Activated T-helper 17 cell treated with anti-CD3 and anti-CD28 coated beads, Interleukin-2, amount 50 U/mL, for 72 hours (primary cell): ENCODE results near the gene FAM217B. TPM values are rescaled to one million over a fixed set of nuclear protein-coding genes. Genes with fewer than 3 reads are reported as not detected.

Experiments
- ATAC-seq: fragments of 150-1000 bp; cut with Tn5 transposase; replicated peaks from 2 replicates; pipeline ENCODE4 v1.10.0; 2021; ENCODE audit warnings: mild to moderate bottlenecking, moderate library complexity
- H3K27ac Mint-ChIP-seq: one replicate; pipeline ENCODE4 v1.8.0; 2022; ENCODE audit warnings: mixed read lengths
- H3K27me3 Mint-ChIP-seq: one replicate; pipeline ENCODE4 v1.8.0; 2022; ENCODE audit warnings: mixed read lengths
- H3K36me3 Mint-ChIP-seq: one replicate; pipeline ENCODE4 v1.8.0; 2022; ENCODE audit warnings: low read depth, mild to moderate bottlenecking, mixed read lengths
- H3K4me1 Mint-ChIP-seq: one replicate; pipeline ENCODE4 v1.8.0; 2022; ENCODE audit warnings: mixed read lengths
- H3K4me3 Mint-ChIP-seq: one replicate; pipeline ENCODE4 v1.8.0; 2022; ENCODE audit warnings: mild to moderate bottlenecking, mixed read lengths
- H3K9me3 Mint-ChIP-seq: one replicate; pipeline ENCODE4 v1.8.0; 2022; ENCODE audit warnings: mixed read lengths
- total RNA-seq, 2 donors: library from RNA; stranded (reverse); gene quantifications; one replicate each; pipeline ENCODE4 v1.2.3, GENCODE V29; 2022

The FAM217B gene
- total RNA-seq, 2 donors from 2014 or later, result 16.6 to 20.9 TPM

DNA sequence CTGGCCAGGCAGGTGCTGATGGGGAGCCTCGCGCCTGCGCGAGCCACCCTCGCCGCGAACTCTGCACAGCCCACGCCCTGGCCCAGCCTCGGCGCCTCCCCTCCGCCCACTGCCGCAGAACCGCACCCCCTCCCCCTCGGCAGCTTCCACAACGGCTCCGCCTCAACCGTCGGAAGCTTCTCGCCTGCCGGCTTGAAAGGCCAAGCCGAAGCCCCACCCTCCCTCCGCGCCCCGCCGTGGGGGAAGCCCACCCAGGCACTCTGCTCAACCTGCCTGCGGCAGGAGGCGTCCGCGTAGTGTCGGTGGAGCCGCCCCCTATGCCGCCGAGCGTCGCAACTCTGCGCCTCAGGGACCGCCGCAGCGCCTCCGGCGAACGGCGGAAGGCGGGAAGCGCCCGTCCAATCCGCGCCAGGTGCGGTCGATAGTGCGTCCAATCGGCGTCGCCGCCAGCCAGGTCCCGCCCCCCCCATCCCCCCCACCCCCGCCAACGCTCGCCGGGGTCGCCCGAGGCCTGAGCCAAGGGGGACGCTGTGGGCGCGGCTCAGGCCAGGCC is 6.8 kb upstream of the FAM217B start, which contains the start of gene SYCP2:
SYCP2 (minus strand) TSS at position 342 of the 553 bp plus-strand sequence. CDS start 11,224 bp downstream, outside the sequence.
- peak within 1 kb of the TSS; percentile 73 for H3K4me3 Mint-ChIP-seq
- no peaks in the 10 kb centered on the region for H3K27me3 Mint-ChIP-seq
- ATAC-seq, result peak; percentile 70
- no peaks in the 10 kb centered on the region for H3K36me3 Mint-ChIP-seq
- H3K4me1 Mint-ChIP-seq, result peaks cover 6% of the 10 kb centered on the region
- H3K9me3 Mint-ChIP-seq, result no peaks in the 10 kb centered on the region
- peak within 1 kb of the TSS; percentile 61 for H3K27ac Mint-ChIP-seq

DNA sequence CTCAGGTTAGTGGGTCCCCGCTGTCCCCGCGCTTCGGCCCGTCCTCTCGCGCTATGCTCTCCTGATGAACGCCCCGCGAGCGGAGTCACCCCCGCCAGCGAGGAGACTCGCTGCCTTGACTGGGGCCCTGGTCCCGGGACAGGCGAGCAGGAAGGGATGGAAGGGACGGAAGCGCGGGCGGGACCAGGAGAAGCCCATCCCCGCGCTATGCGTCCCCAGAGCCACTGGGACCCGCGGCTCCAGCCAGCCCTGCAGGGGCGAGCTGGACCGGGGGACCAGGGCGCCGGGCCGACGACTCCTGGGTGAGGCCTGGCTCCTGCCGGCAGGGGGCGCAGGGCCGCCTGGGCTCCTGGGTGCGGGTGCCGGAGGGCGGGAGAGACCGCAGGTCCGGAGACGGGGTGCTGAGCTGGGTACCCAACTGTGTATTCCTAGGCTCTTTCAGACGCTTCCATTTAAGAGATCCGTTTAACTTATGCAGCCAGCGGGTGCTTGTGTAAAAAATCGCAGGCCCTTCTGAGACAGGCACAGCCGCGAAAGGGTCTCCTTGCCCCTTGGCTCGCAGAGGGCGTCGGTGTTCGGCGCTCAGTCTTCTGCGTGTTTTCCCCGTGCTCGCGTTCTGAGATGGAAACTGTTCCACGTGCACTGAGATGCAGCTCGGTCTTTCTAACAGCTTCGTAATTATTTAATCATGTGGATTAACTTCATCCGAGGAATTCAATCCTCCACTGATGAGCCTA is 6.2 kb upstream of the FAM217B start:
- H3K27ac Mint-ChIP-seq, result peak overlapping the region; percentile 61

DNA sequence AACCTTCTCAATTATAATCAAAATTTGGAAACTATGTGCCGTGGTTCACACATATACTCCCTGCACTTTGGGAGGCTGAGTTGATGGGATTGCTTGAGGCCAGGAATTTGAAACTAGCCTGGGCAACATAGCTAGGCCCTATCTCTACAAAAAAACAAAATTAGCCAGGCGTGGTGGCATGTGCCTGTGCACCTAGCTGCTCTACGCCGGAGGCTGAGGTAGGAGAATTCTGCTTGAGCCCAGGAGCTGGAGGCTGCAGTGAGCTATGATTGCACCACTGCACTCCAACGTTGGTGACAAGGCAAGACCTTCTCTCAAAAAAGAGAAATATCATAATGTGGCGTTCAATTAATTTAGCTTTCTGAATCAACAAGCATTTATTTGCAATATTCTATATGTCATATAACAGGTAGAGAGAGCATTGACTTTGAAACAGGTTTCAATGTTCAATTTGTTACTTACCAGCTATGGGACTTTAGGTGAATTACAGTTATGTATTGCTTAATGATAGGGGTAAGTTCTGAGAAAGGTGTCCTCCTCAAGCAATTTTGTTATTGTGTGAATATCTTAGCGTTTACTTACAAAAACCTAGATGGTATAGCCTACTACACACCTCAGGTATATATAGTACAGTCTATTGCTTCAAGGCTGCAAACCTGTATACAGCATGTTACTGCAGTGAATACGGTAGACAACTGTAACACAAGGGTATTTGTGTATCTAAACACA is 4.6 kb upstream of the FAM217B start:
- Mint-ChIP-seq H3K9me3 (no peaks in the 10 kb centered on the region), H3K4me3 (no peak overlapping the region), H3K27me3 (no peaks in the 10 kb centered on the region), H3K27ac (no peak overlapping the region), H3K36me3 (no peaks in the 10 kb centered on the region), H3K4me1 (peaks cover 11% of the 10 kb centered on the region)
- ATAC-seq, result no peak

More for the DNA sequence above, 6.2 kb upstream of the FAM217B start:
- ATAC-seq, result peak; percentile 91
- Mint-ChIP-seq H3K27me3 (no peaks in the 10 kb centered on the region), H3K36me3 (no peaks in the 10 kb centered on the region), H3K4me1 (peaks cover 11% of the 10 kb centered on the region), H3K4me3 (peak overlapping the region; percentile 73), H3K9me3 (no peaks in the 10 kb centered on the region)

DNA sequence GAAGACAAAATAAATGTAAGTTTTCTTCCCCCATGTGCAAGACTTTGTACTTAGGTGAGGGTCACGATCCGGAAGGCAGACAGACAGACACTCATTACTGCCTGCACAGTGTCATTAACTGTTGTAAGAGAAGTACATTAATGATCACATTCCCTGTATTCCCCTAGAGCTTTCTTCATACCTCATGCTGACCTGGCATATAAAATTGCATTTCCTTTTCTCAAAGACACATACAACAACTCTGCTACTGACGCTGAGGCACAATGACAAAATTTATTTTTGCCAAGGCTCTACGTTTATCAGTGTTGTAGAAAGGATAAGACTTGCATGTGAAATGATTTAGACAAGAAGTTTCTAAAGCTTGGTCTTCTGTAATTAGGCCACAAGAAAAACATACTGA is 3.8 kb upstream of the FAM217B start:
- Mint-ChIP-seq H3K27me3 (no peaks in the 10 kb centered on the region), H3K4me3 (no peak overlapping the region), H3K27ac (no peak overlapping the region), H3K9me3 (no peaks in the 10 kb centered on the region), H3K36me3 (peaks cover 5% of the 10 kb centered on the region), H3K4me1 (peaks cover 16% of the 10 kb centered on the region)
- ATAC-seq, result no peak

DNA sequence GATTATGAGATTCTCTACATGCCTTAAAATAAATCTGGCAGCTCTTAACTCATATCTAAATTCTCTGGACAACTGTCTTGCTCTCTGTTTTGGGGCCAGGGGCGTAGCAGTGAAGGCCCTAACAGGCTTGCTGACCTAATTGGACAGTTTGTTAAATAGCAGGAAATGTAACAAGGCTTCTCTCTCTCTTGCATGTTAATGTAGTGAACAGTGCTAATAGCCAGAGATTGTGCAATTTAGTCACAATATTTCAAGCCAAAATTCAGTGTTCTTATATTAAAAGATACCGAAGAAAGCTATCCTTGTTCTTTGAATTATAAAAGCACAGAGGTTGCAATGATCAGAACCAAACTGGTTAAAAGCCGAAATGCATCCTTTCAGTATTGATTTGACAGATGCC is 3.0 kb upstream of the FAM217B start:
- Mint-ChIP-seq H3K27ac (no peak overlapping the region), H3K4me3 (peak overlapping the region; percentile 83), H3K4me1 (peaks cover 20% of the 10 kb centered on the region), H3K9me3 (no peaks in the 10 kb centered on the region), H3K36me3 (peaks cover 7% of the 10 kb centered on the region), H3K27me3 (no peaks in the 10 kb centered on the region)
- no peak for ATAC-seq

DNA sequence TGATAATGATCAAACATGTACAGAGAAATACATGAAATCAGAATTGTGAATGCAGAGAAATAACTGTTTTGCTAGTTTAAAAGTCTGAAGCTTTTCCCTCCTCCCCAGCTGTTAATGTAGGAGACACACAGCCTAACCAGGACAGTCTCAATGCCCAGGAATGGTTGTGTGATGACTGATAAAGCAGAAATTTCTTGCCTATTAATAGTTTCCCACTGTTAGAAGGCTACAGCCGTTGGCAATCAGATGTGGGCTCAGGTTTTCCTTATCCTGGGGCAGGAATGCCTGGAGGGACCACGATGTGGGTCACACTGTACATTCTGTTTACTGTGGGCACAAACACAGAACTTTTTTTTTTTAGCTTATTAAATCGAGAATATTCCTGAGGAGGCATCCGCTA is 2.0 kb upstream of the FAM217B start:
- no peaks in the 10 kb centered on the region for H3K27me3 Mint-ChIP-seq
- H3K27ac Mint-ChIP-seq, result peak overlapping the region; percentile 73
- peak overlapping the region; percentile 83 for H3K4me3 Mint-ChIP-seq
- H3K9me3 Mint-ChIP-seq, result no peaks in the 10 kb centered on the region
- ATAC-seq, result no peak
- peaks cover 20% of the 10 kb centered on the region for H3K4me1 Mint-ChIP-seq
- H3K36me3 Mint-ChIP-seq, result peaks cover 17% of the 10 kb centered on the region

DNA sequence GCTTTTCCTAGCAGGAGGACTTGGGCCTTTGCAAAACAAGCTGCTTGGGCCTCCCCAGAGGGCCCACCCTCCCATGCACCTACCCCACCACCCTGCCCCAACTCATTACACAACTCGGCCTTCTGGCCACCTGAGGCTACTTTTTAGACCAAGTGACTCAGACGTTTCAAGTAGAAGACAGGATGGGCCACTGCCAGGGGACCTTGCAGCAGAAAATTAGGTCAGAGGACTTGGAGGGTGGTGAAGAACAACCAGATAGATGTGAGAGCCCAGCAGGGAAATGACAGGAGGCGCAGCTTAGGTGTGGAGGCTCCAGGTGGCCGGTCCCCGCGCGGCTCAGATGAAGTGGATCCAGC is 1.5 kb upstream of the FAM217B start:
- no peaks in the 10 kb centered on the region for H3K9me3 Mint-ChIP-seq
- H3K27me3 Mint-ChIP-seq, result no peaks in the 10 kb centered on the region
- peaks cover 18% of the 10 kb centered on the region for H3K36me3 Mint-ChIP-seq
- peak overlapping the region; percentile 83 for H3K4me3 Mint-ChIP-seq
- no peak for ATAC-seq
- H3K4me1 Mint-ChIP-seq, result peaks cover 20% of the 10 kb centered on the region
- peak overlapping the region; percentile 73 for H3K27ac Mint-ChIP-seq

DNA sequence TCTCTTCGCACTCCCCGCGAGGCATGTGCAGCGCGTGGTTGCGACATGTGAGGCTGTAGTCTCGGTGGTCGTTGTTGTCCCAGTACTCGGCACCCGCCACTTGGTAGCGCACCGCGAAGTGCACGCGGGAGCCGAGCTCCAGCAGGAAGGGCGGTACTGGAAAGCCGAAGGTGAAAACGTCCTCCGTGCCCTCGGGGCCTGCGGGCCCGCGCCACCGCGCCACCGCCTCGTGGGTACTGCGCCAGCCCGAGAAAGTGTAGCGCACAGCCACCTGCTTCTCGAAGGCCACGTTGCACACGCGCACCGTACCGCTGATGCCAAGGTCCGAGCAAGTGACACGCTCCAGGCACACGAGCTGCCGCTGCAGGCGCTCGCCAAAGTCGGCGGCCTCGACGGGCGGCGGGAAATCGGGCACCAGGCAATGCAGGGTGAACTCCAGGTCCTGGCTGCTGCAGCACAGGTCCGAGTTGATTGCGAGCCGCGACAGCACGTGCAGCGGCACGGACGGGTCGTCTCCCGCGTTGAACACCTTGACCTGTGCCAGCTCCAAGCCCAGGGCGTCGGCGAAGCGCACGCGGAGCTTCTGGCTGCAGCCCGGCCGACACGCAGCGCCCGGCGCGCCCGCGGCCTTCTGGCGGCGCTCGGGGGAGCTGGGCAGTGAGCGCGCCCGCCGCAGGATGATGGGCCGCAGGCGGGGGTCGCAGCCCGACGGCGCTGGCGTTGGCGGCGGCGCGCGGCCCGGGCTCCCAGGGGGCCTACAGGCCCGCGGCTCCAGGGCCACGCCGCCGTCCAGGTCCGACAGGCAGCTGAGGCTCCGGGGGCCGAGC is 924 bp upstream of the FAM217B start:
- ATAC-seq, result no peak
- Mint-ChIP-seq H3K27me3 (no peaks in the 10 kb centered on the region), H3K36me3 (peaks cover 24% of the 10 kb centered on the region), H3K4me1 (peaks cover 20% of the 10 kb centered on the region), H3K9me3 (no peaks in the 10 kb centered on the region), H3K4me3 (peak overlapping the region; percentile 98), H3K27ac (peak overlapping the region; percentile 73)

DNA sequence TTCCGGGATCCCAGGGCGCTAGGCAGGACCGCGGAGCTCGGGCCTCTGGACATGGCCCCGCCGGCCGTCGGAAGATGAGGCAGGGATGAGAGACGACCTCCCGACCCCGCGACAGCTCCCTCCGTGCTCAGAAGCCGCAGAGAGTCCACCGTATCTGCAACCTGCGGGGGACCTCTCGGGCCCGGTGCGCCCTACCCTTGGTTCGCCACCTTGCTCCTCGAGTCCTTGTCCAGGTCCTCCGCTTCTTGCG is 385 bp upstream of the FAM217B start:
- no peaks in the 10 kb centered on the region for H3K27me3 Mint-ChIP-seq
- H3K4me1 Mint-ChIP-seq, result peaks cover 20% of the 10 kb centered on the region

DNA sequence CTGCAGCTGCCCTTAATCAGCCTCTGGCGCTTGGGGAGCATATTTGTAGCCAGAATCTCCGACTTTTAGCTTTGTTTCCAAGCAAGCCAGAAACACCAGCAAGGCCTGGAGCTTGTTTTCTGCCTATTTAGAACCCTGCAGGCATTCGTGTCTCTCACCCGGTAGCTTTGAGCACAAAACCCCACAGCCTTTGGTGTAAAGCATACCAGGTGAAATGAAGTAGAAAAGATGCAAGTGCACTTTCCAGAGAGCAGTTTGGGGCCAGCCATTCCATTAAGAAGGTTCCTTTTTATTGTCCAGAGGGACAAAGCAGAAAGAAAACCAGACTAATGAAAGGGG is 736 bp downstream of the FAM217B start:
- peak overlapping the region; percentile 97 for H3K27ac Mint-ChIP-seq
- H3K4me3 Mint-ChIP-seq, result peak overlapping the region; percentile 98
- no peaks in the 10 kb centered on the region for H3K9me3 Mint-ChIP-seq
- H3K4me1 Mint-ChIP-seq, result peaks cover 20% of the 10 kb centered on the region
- H3K36me3 Mint-ChIP-seq, result peaks cover 41% of the 10 kb centered on the region
- H3K27me3 Mint-ChIP-seq, result no peaks in the 10 kb centered on the region
- no peak for ATAC-seq

More for the DNA sequence above, 385 bp upstream of the FAM217B start:
- ATAC-seq, result peak; percentile 32
- Mint-ChIP-seq H3K27ac (peak overlapping the region; percentile 97), H3K9me3 (no peaks in the 10 kb centered on the region), H3K4me3 (peak overlapping the region; percentile 98), H3K36me3 (peaks cover 29% of the 10 kb centered on the region)

DNA sequence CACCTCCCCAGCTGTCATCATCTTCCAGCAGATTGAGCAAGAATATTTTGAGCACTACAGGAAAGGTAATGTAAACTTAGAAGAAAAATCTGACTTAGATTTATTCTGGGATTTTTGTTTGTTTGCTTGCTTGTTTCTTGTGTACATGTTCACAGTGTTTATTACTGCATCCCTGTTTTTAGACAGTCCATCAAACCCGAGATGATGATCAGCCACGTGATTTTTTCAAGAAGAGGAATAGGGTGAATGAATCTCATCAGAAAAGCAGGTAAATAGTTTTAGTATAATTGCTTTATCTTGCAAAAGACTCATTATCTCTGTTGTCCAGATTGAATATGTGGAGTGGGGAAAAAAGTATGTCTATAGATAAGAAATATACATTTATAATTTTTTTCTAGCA is 2.1 kb downstream of the FAM217B start:
- Mint-ChIP-seq H3K27ac (peak overlapping the region; percentile 97), H3K4me1 (peaks cover 20% of the 10 kb centered on the region), H3K4me3 (peak overlapping the region; percentile 98), H3K27me3 (no peaks in the 10 kb centered on the region), H3K36me3 (peaks cover 43% of the 10 kb centered on the region), H3K9me3 (no peaks in the 10 kb centered on the region)
- no peak for ATAC-seq

DNA sequence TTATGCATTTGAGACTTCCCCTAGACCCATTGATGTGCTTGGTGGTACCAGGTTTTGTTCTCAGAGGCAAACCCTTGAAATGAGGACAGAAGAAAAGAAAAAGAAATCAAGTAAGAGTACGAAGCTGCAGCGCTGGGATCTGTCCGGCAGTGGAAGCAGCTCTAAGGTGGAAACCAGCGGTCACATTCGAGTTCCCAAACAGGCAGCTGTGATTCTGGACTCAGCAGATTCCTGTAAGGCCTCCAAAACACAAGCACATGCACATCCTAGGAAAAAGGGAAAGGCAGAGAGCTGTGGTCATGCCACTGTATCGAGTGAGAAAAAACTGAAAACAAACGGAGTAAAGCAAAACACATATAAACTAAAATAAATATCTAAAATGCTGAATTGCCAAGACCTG is 4.5 kb downstream of the FAM217B start:
- Mint-ChIP-seq H3K4me3 (no peak overlapping the region), H3K9me3 (no peaks in the 10 kb centered on the region), H3K36me3 (peaks cover 51% of the 10 kb centered on the region), H3K4me1 (peaks cover 18% of the 10 kb centered on the region), H3K27ac (no peak overlapping the region), H3K27me3 (no peaks in the 10 kb centered on the region)
- no peak for ATAC-seq

DNA sequence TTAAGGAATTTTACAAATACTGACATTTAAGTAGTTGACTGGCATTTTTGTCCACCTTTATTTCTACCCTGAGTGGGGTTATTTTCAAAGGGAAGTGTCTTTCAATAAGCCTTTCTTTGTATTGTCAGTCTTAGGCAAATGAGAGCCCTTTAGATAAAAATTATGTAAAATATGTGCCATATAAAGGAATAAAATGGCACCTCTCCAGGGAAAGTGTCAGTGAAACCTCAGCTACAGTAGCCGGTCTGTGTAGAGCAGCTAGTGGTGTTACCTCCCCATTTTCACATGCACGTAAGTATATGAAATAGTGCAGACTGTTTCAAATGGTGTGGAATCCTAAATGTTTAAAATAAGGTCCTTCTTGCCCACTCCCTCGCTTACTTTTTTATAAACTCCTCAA is 5.0 kb downstream of the FAM217B start:
- H3K4me3 Mint-ChIP-seq, result no peak overlapping the region
- H3K27me3 Mint-ChIP-seq, result no peaks in the 10 kb centered on the region
- no peak overlapping the region for H3K27ac Mint-ChIP-seq
- peaks cover 55% of the 10 kb centered on the region for H3K36me3 Mint-ChIP-seq
- H3K9me3 Mint-ChIP-seq, result no peaks in the 10 kb centered on the region
- peaks cover 18% of the 10 kb centered on the region for H3K4me1 Mint-ChIP-seq
- no peak for ATAC-seq

DNA sequence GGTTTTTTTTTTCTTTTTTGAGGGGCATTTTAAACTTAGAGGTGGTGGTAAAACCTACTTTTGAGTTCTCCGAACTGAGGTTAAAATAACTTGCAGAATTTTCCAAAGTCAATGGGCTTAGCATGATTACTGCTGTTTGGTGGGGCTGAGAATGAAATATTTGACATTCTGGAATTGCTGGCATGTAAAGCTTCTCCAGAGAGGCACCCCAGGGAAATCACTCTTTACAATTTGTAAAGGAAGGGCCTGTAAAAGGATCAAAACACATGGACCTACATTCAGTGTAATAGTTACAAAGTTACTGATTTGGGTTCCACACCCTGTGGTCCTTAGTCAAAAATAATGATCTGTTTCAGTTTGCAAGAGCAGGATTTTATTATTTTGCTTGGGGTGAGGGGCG is 5.5 kb downstream of the FAM217B start:
- peaks cover 57% of the 10 kb centered on the region for H3K36me3 Mint-ChIP-seq
- H3K9me3 Mint-ChIP-seq, result no peaks in the 10 kb centered on the region
- no peaks in the 10 kb centered on the region for H3K27me3 Mint-ChIP-seq

More for the DNA sequence above, 5.5 kb downstream of the FAM217B start:
- ATAC-seq, result no peak
- Mint-ChIP-seq H3K27ac (peak overlapping the region; percentile 33), H3K4me1 (peaks cover 18% of the 10 kb centered on the region), H3K4me3 (no peak overlapping the region)
